HL-60/S4 treated with retinoic acid at 250 ng/mL for 4 days and 3 days (cell line): Measurements from ENCODE around the gene SERPINA4.

ENCODE experiments used
- in situ Hi-C: fragments of 300-500 bp; cut with MboI; formaldehyde crosslinking; loops from 2 replicates; pipeline ENCODE4 v1.7.0; 2022; ENCODE audit warnings: low sequenced_read_pairs

The SERPINA4 gene

DNA sequence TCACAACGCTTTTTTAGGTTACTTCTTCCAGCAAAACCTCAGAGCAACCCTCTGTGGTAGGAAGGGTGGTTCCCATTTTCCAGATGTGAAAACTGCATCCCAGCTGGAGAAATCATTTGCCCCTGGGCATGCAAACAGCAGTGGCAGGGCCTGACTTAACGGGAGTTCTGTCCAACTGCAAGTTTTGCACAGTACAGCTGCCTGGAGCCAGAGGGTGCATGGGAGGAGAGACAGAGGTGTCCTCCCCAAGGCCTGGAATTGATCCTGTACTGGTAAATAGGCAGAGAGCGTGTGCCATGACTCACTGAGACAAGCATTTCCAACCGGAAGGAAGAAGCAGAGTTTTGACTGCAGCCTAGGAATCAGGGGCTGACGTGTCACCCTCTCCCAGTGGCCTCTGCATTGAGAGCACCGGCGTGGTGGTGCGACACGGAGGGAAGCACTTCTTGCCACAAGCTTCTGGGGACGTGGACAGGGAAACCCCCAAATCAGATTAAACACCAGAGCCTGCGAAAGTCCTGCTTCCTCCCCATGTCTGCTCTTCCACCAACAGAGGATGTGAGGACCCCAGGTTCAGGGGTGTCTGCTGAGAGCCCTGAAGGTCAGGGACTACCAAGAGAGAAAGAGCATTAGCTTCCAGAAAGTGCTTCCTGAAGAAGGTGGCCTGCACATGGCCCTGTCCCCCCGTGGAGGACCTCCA, 19.0 kb upstream of the SERPINA4 start:
- in situ Hi-C loops: no loop called here

DNA sequence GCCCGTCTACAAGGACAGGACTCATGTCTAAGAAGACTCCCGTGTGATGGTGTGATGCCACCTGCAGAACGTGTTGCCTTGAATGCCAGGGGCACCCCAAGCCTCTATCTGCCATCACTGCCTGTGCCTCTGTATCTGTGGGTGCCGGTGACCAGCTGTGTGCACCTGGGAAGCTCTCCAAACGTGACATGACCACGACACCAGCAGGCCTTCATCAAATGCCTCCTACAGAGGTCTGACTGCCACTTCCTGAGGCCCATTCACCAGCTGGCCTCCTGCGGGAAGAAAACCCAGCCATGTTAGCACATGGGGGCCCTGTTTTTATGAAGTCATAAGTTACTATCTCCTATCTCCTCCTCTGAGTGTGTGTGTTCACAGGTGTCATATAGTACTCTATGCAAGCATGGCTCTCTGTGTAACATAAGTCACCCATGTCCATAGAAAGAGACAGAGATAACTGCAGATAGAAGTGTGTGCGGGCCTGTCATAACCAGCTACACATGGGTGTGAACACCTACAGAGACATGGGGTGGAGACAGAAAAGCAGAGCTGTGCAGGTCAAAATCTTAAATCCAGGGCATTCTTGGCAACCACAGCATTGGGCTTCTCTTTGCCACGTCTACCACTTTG, 18.3 kb upstream of the SERPINA4 start:
- in situ Hi-C loops: no loop called here

DNA sequence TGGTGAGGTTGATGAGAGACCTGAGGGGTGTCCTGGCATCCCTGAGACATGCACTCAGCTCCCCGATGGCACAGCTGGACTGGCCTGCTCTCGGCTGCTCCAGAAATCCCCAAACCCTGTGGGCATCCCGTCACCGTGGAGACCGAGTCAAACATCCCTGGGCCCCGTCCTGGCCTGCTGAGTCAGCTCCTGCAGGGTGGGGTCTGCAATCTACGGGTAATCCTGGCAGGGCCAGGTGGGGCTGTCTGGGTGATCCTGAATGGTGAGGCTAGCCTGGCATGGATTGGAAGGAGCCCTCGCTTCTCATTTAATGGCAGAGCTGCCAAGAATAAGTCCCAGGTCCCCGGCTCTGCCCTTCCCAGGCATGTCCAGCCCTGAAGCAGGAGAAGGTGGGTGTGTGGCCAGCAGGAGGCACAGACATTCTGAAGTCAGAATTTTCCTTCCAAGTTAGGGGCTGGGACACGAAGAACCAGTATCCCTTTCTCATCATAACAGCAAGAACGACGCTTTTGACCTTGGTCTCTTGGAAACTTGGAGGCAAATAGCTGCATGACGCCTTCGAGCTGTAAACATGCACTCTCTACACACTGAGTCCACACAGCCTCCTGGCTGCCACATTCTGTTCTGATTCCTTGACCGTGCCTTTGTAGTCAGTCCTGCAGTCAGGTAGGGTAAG, 17.7 kb upstream of the SERPINA4 start:
- in situ Hi-C loops: no loop called here

DNA sequence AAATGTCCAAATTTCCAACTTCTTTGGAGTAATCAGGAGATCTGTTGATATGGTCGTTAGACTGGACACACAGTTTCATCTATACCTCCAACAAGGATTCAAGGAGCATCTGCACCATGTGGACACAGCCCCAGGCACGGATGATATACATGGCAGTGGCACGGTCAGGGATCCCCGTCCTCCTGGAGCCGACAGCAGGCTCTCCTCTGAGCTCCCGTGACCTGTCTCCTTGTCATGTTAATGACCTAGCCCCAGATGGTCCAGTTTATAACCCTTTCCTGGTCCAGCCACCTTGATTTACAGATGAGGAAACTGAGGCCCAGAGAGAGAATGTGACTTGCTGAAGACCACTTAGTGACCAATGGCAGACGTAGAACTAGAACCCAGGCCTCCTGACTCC, 16.5 kb upstream of the SERPINA4 start:
- in situ Hi-C loops: no loop called here

DNA sequence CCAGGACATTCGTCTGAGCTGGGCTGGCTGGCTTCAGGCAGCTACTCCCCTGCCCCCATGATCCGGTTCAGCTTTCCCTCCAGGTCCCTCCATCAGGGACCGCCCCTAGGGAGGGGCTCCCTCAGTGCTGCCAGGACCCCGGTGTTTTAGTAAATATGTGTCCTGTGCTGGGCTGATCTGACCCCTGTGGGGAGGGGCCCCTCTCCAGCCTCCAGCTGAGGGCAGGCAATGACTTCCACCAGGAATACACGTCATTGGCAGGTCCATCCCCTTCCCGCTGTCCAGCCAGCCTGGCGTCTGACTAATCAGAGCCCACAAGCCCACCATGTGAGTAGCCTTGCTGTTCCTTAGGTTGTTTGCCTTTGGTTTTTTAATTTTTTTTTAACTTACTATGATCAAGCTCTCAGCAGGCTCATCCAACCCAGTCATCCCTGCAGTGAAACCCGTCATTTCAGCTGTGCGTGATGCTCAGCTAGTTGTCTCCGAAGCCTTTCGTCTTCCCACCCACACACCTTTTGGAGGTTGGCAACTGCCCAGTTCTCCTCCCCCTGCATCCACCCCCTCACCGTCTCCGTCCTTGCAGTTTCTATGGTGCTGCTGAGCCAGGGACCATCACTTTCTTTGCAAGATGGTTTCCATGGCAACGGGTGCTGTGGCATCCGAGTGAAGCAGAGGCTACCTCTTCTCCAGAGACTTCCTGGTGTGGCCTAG, 16.0 kb upstream of the SERPINA4 start:
- in situ Hi-C loops: no loop called here

DNA sequence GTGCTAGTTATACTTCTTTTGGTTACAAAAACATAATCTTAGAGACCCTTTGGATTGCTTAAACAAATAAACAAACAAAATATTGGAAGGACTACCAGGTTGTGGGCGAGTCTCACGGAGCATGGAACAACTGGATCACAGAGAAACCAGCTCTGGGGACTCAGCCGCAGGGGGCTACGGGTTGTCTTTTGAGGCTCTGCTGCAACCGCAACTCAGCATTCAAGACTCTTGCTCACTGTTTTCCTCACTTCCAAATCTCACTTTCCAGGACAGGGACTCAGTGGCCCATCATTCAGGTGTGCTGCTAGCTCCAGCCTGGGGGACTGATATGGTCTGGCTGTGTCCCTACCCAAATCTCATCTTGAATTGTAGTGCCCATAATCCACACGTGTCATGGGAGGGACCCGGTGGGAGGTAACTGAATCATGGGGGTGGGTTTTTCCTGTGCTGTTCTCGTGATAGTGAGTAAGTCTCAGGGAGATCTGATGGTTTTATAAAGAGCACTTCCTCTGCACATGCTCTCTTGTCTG, 14.0 kb upstream of the SERPINA4 start:
- in situ Hi-C loops: no loop called here

DNA sequence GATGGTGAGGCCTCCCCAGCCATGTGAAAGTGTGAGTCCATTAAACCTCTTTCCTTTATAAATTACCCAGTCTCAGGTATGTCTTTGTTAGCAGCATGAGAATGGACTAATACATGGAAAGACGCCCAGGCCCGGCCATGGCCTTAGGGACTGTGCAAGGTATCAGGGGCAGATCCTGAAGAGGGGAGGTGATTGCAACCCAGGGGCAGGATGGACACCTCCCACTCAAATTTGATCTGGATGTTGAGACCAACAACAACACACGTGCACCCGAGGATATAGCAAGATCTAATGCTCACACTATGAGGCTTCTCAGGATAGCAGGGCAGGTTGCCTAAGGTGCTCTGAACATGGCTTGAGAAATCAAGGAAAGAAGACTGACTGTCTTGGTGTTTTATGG, 13.5 kb upstream of the SERPINA4 start:
- in situ Hi-C loops: no loop called here

DNA sequence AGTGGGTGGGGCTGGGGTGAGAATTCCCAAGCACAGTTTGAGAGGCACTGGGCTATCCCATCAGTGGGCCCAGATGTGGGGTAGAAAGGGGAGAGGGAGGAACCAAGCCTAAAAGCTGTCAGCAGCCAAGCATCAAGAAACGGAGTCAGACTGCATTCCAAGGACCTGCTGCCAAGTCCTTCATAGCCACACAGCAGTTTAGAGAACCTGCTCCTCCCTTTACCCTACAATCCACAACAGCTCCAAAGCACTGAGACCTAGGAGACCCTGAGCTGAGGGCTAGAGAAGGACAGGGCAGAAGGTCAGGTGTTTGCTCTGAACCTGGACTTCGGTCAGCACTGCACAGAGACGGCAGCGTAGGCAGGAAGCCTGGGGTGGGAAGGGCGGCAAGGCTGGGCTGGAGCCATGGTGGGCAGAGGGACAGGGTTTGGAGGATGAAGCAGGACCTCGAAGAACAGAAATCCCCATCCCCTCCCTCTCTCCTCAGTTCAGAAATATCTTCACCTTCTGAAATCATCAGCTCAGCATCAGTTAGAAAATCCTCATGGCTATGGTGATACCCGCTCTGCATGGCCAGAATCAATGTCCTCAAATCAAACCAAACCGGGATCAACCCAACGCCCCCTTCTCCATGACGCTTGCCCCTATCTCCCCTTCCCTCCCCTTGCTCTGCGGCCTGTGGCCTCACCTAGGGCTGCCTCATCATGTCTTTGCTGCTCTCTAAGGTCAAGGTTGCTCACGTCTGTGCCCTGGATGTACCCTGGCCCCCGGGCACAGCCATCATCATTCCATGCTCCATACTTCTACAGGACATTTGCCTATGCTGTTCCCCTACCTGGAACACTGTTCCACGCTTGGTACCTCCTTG, 12.9 kb upstream of the SERPINA4 start:
- in situ Hi-C loops: no loop called here

DNA sequence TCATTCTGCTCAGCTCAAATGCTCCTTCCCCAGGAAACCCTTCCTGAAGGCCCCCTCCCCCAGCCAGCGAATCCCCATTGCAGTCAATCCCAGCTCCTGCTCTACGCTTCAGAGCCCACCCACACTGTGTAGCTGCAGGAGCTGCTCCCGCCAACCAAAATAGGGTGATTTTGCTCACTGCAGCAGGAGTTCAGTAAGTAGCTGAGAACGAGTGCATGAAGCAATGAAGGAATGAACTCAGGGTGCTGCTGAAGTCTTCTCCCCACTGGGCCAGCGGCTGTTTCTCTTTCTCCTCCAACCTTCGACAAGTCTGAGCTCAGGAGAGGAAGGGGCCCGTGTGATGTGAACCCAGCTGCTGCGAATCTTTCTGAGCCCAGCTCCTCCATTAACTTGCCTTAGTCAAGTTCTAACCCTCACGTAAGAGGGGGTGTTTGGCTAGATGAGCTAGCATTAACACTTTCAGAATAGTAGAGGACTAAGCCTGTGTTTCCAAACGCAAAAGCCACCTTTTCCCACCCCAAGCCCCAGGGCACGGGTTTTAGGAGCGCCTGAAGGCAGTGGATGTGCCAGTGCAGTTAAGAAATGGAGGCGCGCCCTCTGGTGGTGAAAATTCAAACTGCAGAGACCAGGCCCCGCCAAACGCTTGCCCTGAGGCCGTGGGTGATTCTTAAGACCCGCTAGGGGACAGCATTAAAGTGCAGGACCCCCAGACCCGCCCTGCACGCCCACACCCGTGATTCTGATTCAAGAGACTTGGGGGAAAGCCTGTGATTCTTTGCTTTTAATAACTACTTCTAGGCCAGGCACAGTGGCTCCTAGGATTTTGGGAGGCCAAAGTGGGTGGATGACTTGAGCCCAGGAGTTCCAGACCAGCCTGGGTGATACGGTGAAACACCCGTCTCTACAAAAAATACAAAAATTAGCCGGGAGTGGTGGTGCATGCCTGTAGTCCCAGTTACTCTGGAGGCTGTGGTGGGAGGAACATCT, 11.9 kb upstream of the SERPINA4 start:
- in situ Hi-C loops: no loop called here

DNA sequence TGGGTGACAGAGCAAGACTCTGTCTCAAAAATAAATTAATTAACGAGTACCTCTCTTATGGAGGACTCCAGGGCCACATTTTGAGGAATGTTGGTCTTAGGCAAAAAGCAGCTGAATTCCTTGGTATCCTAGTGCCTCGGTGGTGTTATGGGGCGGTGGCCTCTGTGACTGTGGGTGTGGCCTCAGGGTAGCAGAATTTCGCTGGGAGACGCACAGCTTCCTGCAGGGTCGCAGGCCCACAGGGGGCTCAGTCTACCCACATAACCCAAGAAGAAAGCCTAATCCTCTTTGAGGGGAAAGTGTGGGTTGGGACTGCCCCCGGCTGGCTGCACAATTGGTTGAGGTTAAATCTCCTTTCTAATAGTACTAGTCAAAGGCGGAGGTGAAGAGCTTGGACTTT, 11.2 kb upstream of the SERPINA4 start:
- in situ Hi-C loops: no loop called here

DNA sequence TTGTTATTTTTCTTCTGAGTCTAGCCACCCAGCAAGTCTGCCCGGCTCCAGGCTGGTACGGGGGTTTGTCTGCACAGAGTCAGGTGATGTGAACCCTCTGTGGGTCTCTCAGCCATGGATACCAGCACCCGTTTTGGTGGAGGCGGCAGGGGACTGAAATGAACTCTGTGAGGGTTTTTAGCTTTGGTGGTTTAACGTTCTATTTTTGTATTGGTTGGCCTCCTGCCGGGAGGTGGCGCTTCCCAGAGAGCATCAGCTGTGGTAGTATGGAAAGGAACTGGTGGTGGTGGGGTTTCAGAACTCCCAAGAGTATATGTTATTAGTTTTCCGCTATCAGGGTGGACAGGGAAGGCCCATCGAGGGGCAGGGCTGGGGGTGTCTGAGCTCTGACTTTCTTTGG, 5.3 kb upstream of the SERPINA4 start:
- in situ Hi-C loops: no loop called here

DNA sequence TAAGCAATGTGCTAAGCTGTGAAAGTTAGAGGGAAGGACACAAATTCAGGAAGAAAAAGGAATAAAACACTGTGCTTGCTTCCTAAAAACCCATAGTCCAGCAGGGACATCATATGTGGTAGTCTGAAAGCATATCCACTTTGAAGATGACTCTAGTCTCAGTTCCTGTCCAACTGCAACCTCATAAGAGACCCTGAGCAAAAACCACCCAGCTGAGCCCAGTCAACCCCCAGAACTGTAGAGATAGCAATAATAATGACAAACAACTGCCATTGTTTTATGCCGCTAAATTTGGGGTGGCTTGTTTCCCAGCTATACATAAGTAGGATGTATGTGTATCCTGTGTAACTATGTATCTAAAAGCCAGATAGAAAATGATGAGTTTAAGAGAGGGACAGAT, 3.9 kb upstream of the SERPINA4 start:
- in situ Hi-C loops: no loop called here

DNA sequence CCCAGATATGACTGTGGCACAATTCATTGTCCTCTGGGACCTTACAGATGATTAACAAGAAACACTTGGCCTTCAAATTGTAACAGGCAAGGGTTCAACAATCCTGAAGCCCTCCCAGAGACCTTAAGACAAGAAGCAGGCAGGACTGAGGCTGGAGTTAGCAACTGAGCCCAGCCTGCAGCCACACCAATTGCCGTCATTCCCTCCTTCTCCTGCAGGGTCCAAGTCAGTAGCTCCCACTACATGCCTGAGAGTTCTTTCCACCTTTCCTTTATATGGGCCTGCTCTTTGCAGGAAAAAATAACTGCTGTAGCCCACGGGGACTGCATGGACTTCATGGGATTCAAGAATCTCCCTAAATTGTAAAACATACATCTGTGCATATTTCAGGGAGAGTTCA, 2.4 kb upstream of the SERPINA4 start:
- in situ Hi-C loops: no loop called here

DNA sequence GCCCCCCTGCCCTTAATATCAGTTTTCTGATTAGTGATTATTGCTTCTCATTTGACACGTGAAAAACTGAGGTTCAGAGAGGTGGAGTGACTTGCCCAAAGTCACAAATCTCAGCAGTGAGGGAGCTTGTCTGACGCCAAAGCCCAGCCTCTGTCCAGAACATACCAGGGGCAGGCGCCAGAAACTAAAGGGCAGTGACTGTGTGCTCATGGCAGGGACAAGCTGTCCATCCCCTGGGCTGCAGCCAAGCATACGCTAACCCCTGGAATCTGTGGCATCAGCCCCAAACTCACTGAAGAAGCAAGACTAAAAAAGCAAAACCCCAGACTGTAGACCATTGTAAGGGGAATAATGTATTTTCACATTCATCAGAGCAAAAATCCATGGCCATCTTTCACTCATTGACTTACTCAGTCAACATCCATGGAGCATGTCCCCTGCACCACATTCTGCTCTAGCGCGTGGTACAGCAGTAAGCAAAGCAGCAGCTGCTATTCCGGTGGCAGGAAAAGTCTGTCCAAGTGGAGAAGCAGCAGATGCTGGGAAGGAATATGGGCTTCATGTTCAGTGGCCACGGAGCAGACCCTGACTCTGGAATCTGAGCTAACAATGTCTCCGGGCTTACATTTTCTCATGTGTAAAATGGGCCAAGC, 1.5 kb upstream of the SERPINA4 start:
- in situ Hi-C loops: no loop called here

DNA sequence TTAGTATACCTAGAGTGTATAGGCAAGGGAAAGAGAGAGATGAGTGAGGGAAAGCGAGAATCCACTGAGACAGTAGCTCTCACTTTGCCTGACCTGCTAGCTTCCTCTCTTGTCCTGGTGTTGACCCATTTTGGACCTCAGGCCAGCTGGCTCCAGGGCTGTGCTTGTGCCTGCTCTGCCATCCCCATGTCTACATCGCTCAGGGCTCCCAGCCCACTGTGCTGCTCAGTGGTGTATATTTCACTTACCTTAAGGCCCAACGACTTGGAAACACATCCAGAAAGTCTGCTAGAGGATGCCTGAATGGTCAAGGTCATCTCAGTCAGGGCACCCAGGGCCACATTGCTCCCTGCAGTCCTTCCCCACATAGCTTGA, 964 bp upstream of the SERPINA4 start:
- in situ Hi-C loops: no loop called here

DNA sequence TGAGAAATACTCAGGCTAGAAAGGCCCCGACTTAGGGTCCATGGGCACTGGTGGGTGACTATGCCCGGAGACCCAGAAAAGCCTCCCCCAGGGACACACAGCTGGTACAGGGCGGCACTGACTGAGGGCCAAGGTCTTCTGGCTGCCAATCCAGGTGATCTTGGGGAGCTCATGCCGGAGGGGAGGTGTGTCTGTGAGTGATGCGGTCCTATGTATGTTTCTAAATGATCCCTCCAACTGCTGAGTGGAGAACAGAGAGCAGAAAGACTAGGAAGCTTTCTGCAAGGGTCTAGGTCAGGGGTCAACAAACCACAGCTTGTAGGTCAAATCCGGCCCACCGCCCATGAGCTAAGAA, 391 bp downstream of the SERPINA4 start:
- in situ Hi-C loops: no loop called here

DNA sequence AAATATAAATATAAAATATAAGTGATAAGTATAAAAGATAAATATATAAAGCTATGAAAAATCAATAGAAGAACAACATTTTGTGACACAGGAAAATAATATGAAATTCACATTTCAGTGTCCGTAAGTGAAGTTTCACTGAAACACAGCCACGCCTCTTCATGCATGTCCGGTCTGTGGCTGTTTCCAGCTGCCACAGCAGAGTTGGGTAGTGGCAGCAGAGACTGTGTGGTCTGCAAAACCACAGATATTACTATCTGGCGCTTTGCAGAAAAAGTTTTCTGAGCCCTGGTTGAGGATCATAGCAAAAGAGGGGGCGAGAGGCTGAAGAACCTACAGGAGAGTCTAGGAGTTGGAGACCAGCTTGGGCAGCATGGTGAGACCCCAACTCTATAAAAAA, 780 bp downstream of the SERPINA4 start:
- in situ Hi-C loops: no loop called here

DNA sequence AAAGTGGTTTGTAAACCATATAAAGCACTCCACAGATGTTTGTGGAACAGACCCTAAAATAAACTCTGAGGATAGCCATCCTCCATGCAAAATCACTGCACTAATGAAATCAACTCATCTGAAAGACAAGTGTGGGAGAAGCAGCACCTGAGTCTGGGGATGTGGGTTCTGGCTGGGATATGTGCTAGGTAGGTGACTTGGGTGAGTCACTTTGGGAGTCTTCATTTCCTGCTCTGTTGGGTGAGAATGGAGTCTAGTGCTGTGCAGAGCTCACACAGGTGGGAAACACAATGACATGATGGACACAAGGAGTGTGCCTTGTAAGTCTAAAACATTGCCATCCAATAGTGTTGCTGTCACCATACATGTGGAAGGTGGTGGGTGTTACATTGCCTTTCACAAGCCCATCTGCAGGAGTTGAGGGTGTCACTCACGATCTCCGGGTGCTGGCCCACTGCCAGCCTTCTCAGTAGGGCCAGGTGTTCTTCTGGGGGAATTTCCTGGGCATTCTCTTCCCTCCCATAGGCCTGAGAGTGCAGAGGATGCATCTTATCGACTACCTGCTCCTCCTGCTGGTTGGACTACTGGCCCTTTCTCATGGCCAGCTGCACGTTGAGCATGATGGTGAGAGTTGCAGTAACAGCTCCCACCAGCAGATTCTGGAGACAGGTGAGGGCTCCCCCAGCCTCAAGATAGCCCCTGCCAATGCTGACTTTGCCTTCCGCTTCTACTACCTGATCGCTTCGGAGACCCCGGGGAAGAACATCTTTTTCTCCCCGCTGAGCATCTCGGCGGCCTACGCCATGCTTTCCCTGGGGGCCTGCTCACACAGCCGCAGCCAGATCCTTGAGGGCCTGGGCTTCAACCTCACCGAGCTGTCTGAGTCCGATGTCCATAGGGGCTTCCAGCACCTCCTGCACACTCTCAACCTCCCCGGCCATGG, 2.0 kb downstream of the SERPINA4 start:
- in situ Hi-C loops: no loop called here
